T-helper 1 cell treated with Interleukin-12 subunit alpha and Interleukin-12 subunit beta and Interleukin-4 antibody, amounts not matched to agents 30 ng/mL and 1 ng/mL, for 36 hours (primary cell): ENCODE data around the gene PGP. TPM values are rescaled to one million over a fixed set of nuclear protein-coding genes. Genes with fewer than 3 reads are reported as not detected.

ENCODE experiments used
- intact Hi-C: fragments of 100-400 bp; cut with micrococcal nuclease; formaldehyde crosslinking; loops from one replicate; pipeline ENCODE4 v1.15.1; 2024
- total RNA-seq: library from RNA; stranded (reverse); gene quantifications from 2 replicates; pipeline ENCODE4 v1.2.3, GENCODE V29; 2022

The PGP gene
- total RNA-seq, 1 donor from 2014 or later = 22.3 TPM

DNA sequence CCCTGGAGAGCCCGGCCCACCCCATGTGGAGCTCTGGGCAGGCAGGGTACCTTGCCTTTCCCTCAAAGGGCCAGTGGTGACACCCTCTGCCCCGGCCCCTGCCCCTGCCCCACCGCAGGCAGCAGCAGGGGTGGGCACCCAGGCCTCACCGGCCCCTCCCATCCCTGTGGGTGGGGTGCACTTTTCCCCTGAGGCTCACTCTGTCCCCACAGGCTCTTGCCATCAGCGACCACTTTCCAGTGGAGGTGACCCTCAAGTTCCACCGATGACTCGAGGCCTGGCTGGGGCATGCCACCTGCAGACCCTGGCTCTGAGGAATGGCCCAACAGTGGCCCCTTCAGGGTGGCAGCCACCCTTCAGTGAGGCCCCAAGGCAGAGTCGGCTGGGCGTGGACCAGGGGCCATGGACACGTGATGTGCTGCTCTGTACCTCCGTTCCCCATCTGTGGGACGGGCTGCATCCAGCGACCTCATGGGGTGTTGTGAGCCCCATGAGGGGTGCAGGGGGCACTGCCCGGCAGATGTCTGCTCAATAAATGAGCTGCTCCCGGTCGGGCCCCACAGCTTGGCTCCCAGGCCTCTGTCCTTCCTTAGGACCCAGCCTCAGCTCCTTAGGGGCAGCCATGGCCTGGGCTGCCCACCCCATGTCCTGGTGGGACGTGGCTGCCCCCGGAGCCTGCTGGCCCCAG lies 23.7 kb upstream of the PGP start:
- intact Hi-C loops = no loop called here

DNA sequence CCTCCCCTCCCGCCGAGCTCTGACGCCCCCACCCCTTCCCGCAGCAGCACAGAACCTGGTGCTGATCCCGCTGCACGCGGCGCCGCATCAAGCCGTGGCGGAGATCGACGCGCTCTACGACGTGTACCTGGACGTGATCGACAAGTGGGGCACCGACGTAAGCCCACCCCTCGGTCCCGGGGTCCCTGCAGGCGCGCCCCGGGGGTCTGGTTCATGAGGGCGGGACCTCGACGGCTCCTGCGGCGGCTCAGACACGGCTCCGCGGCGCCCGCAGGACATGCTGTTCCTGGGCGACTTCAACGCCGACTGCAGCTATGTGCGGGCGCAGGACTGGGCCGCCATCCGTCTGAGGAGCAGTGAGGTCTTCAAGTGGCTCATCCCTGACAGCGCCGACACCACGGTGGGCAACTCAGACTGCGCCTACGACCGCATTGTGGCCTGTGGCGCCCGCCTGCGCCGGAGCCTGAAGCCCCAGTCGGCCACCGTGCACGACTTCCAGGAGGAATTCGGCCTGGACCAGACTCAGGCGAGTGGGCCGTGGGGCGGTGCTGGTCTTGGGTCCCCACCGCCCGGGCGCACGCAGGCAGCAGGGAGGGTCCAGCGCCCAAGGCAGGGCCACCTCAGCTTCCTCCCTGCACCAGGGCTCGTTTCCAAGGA lies 23.0 kb upstream of the PGP start:
- intact Hi-C loops = no loop called here

GRCh38 chr16:2237102-2237482 lies 22.5 kb upstream of the PGP start:
- intact Hi-C loops = no loop called here

DNA sequence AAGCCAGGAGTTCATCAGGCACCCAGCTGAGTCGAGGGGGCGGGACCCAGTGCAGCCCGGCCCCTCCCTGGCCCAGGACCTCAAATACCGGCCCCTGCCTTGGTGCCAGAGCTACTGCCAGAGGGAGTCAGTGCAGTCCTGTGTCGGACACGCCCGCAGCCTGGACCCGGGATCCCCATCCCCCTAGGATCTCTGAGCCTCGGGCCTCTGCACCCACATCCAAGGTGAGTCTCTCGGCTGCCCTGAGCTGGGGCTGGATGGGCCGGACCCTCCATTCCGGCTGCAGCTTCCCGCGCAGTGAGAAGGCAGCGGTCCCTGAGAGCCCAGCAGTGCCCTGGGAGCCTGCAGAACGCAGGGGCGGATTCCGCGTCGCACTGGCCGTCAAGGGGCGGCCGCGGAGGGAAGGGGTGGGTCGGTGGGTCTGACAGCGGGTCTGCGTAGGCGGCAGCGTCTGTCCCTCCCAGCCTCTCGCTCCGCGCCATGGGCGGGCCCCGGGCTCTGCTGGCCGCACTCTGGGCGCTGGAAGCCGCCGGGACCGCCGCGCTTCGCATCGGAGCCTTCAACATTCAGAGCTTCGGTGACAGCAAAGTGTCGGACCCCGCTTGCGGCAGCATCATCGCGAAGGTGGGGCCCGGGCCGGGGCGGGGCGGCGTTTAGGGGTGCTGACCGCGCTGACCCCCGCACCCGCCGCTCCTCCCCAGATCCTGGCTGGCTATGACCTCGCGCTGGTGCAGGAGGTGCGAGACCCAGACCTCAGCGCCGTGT lies 21.9 kb upstream of the PGP start, which contains the start of gene DNASE1L2:
DNASE1L2 (plus strand) TSS at position 108 of the 765 bp plus-strand sequence; CDS start at position 481, 373 bp downstream.
- intact Hi-C loops = no loop called here

DNA sequence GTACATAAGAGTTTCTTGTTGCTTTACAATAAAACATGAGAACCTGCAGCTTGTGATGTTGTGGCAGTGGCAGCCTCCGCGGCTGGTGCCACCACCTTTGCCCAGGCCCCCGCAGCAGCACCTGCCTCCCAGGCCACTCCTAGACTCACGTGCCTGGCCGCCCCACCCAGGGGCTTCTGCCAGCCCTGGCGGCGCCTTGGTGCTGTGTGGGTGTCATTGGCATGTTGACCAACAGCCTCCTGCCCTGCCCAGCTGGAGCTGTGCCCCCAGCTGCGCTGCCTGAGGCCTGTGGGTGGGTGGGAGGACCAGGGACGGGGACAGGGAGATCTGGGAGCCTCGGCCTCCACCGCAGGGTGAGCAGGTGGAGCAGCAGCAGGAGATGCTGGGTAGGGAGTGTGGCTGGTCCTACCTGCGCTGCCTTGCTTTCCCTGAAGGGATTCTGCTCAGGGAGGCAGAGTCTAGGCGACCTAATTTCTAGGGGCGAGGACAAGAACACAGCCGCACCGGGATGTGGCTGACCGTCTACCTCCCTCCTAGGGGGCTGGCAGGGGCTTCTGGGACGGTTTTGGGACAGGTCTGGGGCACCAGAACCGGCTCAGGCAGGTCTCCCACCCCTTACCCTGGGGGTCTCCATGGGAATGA lies 21.2 kb upstream of the PGP start:
- intact Hi-C loops = no loop called here

DNA sequence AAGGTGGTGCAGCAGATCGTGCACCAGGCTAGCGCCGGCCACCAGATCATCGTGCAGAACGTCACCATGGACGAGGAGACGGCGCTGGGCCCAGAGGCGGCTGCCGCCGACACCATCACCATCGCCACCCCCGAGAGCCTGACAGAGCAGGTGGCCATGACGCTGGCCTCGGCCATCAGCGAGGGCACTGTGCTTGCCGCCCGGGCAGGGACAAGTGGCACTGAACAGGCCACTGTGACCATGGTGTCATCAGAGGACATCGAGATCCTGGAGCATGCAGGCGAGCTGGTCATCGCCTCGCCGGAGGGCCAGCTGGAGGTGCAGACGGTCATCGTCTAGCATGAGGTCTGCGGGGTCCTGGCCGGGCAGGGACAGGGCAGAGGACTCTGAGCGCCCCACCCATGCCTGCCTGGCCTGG lies 20.6 kb upstream of the PGP start:
- intact Hi-C loops = no loop called here

GRCh38 chr16:2234813-2235170 lies 20.2 kb upstream of the PGP start:
- intact Hi-C loops = no loop called here

DNA sequence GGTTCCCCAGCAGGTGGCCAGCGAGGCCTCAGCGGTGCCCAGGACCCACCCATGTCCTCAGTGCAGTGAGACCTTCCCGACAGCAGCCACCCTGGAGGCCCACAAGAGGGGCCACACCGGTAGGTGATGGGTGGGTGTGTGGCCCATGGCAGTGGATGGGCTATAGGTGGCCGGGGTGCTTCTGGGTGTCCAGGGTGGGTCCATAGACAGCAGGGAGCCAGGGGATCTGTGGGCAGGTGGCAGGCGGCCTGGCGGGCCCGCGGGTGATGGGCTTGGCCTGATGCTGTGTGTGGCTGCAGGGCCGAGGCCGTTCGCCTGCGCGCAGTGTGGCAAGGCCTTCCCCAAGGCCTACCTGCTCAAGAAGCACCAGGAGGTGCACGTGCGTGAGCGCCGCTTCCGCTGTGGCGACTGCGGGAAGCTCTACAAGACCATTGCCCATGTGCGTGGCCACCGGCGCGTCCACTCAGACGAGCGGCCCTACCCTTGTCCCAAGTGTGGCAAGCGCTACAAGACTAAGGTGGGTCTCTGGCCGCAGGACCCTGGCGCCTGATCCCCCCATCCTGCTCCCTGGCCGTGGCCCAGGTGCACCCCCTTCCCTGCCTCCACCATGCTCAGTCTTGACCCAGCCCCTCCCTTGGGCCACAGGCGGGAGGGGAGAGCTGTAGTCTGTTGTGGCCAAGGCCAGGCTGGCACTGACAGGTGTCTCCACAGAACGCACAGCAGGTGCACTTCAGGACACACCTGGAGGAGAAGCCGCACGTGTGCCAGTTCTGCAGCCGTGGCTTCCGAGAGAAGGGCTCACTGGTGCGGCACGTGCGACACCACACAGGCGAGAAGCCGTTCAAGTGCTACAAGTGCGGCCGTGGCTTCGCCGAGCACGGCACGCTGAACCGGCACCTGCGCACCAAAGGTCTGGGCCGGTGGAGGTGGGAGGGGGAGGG lies 19.5 kb upstream of the PGP start:
- intact Hi-C loops = no loop called here

DNA sequence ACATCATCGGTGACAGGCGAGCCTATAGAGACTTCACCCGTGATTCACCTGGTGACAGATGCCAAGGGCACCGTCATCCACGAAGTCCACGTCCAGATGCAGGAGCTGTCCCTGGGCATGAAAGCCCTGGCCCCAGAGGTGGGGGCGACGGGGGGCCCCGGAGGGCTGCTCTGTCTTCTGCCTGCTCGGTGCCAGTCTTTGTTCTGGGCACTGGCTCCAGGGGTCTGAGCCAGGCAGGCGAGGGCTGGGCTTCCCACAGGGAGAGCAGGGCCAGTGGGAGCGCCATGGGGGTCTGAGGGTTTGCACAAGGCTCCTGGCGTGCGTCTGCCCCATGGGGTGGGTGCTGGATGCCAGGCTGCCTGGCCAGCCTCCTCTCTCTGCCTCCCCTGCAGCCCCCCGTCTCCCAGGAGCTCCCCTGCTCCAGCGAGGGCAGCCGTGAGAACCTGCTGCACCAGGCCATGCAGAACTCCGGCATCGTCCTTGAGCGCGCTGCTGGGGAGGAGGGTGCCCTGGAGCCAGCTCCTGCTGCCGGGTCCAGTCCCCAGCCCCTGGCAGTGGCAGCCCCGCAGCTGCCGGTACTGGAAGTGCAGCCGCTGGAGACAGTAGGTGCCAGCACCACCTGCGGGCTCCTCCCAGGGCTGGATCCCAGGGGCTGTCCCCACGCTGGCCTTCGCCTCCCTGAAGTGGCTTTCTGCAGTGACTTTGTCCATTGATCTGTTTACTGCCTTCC lies 18.6 kb upstream of the PGP start:
- intact Hi-C loops = no loop called here

- intact Hi-C loops = no loop called here
Measured at GRCh38 chr16:2232094-2232990, 17.7 kb upstream of the PGP start.

DNA sequence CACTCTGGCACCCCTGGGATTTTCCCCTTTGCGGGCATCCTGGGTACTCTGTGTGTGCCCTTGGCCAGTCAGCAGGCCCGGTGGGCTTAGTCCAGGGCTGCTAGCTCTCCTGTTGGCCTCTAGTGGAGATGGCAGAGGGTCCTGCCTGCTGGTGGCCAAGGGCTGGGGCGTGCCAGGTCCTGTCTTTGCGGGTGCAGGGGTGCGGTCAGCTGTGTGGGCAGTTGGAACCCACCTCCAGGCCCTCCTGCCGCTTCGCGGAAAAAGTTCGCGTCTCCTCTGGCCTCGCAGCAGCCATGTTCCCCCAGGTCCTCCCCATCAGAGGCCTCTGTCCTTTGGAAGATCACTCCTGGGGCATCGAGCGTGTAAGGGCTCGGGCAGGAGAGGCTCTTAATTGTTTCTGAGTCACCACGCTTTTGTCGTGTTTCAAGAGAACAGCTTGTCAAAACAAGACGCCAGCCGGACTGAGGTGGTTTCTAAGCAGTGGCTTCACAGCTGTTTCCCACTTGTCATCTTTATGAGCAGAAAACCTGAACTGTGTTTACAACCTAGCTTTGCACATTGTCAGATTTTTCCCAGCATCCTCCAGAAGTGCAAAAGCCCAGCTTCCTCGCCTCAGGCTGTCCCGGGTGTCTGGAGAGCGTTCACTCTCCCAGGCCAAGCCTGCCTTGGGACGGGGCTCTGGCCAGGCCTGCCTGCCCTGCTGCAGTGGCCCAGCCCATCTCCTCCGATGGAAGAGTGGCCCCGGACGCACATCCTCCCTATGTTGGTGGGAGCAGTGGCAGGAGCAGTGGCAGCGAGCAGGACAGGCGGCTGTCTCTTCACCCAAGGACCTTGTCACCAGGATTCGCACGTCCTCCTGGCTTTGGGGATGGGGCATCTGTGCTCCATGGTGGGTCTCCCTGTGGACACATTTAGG lies 16.6 kb upstream of the PGP start:
- intact Hi-C loops = no loop called here

GRCh38 chr16:2230376-2230775 lies 15.7 kb upstream of the PGP start:
- intact Hi-C loops = no loop called here

DNA sequence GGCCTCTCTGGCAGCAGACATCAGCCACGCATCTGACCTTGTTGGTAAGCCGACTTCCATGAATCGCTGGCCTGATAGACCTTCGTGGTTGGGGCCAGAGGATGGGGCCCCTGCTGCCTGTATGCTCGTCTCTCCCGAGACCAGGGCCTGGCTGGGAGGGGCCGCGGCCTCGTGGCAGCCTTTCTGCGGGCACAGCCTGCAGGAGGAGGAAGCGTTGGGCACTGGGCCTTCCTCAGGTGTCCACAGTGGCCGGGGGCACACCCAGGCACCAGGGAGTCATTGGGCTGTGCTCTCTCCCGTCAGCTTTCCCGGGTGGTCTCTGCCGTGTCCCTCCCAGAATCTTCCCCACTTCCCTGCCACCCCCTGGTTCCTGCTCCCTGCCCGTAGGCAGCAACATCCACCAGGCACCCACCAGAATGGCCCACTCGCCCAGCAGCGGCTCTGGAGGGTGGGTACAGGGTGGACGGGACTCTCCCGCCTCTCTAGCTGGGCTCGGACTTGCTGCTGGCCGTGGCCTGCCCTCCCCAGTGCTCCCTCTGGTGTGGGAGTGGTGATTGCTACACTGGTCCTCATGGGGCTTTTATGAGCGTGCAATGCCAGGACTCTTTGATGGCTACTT lies 15.1 kb upstream of the PGP start:
- intact Hi-C loops = no loop called here

DNA sequence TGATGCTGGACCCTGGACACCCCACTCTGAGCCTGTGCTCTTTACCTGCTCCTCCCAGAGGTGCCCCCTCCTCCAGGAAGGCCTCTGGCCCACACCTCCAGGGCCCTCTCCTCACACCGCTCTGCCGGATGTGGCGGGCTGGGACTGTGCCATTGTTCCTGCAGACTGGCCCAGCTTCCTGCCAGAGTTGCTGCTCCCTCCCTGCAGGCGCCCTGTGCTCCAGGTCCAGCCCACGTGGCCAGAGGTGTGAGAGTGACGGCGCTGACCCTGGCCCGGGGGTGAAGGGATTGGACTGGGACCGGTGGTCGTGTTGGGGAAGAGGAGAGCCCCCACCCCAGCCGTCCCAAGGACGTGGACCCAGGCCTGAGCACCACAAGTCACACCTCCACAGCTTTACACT lies 14.5 kb upstream of the PGP start:
- intact Hi-C loops = no loop called here

DNA sequence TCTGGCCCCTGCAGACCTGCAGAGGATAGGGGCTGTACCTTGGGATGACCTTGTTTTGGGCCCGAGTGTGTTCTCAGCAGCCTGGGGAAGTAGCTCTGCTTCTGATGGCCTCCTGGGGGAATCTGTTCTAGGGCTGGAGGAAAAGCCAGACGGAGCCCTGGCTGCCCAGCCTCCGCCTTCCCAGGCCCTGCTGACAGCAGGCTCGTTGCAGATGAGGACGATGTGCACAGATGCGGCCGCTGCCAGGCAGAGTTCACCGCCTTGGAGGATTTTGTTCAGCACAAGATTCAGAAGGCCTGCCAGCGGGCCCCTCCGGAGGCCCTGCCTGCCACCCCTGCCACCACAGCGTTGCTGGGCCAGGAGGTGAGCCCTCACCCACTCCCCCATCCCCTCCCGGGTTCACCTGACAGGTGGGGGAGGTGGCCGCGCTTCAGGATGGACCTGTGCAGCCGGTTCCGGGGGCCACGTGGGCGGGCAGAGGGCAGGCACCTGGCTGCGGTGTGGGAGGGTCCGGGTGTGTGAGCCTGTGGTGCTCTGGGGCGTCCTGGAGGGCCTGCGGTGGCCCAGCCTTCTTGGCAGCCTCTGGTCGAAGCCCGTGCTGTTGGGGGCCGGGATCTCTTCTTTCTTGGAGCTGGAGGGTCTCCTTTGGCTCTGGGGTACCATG lies 13.7 kb upstream of the PGP start:
- intact Hi-C loops = no loop called here

GRCh38 chr16:2226918-2227317 lies 12.3 kb upstream of the PGP start:
- intact Hi-C loops = no loop called here

- intact Hi-C loops = no loop called here
Measured at GRCh38 chr16:2226245-2226793, 11.7 kb upstream of the PGP start.
